GM18526 (cell line): ENCODE results near the gene SLAMF9.

Experiments
- POLR2A ChIP-seq: IDR thresholded peaks from 3 replicates; pipeline ENCODE4 v1.6.1; 2011; ENCODE audit not compliant: insufficient read length; ENCODE audit errors: extremely low read depth

The SLAMF9 gene

DNA sequence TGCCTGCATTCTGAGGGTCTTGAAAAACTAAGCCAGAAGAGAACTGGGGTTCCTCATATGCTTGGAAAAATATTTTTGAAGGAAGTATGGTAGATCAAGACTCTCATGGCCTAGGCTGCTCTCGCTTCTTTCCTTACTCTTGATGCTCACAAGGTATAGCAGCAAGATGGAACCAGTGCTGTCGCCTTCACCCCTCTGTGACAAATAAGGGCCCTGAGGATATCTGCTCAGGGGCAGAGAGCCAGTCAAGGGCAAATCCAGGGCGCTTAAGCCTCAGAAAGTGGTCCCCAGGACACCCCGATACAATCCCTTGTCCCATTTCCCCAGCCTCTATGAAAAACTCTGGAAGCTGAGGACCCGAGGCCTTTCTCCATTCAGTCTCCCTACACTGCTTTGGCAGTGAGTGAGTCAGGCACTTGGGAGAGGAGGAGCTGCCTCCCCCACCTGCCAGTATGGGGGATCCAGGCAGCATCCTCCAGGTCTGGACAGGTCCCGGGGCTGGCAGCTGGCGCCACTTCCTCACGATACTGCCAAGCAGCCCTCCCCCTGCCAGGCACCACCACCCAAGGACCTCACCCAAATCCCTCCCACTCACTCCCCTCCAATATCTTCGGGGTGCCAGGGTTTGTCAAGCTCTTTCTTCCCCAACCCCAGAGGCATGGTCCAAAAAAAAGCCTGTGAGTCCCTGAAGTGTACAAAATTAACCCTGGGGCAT, 10.0 kb downstream of the SLAMF9 start:
- no peak for TF ChIP-seq POLR2A

DNA sequence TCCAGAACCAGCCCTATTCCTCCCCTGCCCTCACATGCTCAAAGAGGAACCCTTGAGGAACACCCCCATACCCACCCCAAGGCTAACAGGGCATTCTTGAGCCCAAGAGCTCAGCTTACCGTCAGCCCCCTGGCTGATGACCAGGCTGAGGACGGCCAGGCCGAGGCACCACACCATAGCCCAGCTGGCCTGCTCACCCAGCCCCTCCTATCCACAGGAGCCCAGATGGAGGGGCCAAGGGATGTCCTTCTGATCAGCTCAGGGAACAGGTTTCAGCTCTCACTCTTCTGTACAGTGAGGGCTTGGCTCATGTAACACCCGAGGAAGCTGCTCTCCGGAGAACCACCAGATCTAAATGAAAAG, 10.8 kb downstream of the SLAMF9 start:
- TF ChIP-seq POLR2A: no peak

DNA sequence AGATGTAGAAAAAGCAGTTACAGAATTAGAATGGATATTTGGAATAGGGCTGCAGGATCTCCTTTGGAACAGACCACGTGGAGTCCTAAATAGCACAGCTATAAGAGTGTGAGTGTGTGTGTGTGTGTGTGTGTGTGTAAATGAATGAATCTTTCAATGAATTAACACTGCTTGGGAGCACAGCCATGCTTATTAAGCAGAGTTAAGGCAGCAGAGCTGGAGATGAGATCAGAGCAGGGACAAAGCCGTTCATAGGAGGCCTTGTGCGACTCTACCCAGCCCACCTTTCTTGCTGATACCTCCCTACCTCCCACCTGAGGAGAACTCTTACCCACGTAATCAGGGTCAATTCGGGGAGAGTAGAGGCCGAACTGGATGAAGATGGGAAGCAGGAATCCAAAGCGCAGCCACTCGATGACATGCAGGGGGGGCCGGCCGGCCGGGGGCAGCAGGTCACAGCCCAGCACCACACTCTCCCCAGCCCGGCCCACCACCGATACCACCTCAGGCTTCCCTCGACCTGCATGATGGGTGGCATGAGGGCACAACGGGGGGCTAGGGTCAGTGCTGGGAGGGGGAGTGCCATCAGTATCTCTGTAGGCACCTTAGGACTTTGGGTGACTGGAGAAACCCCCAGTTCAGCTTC, 11.3 kb downstream of the SLAMF9 start:
- no peak for TF ChIP-seq POLR2A

DNA sequence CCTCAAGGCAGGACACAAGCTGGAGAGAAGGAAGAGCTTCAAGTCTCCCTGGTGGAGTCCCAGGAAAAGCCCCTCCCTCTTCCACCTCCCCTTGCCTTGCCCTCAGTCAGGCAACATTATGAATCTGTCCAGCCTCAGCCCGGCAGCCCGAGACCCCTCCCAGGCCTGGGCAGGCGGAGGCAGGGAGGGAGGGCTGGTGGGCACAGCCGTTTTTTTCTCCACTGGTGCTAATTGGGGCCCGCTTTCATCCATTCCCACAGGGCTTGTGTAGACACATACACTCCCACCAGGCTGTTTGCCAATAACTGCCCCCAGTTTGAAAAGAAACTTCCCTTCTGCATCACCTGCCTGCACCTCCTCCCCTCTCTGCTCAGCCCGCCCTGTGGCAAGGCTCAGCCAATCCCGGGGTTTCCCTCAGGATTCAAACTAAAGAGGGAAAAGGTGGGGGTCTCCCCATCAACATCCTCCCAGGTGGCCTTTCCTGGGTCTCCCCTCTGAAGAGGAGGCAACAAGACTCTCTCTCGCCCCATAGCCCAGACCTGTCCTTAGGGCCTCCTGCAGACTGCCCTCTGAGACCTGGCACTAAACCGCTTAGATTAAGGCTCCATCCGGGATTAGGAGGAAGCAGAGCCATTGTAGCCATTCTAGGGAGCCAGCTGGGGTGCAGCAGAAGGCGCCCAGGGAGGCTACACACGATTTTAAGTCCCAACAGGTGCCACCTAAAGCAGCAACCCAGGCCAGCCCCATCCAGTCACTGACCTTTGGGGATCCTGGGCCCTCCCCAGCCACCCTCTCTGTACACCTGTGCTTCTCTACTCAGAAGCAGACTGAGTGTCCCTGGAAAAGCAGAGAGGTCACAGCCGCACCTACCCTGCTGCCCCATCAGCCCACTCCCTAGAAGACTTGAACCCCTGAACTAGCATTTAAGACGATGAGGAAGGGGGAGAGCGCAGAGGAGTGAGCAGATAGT, 12.2 kb downstream of the SLAMF9 start:
- no peak for TF ChIP-seq POLR2A

DNA sequence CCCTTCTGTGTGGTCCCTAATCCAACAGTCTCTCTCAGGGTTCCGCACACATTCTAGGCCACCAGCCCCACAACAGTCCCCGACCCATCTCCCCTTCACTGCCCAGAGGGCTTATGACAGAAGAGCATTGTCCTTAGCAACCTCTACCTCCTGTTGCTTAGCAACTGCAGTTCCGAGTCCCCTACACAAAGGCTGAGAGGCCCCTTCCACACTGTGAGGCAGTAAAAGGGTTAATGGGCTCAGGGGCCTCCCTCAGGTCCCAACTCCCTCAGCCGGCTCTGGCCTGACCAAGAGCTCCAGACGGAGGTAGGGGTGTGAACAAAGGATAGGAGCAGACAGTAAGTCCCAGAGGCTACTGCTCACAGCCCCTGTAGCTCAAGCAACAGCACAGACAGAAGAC, 12.9 kb downstream of the SLAMF9 start:
- TF ChIP-seq POLR2A: no peak

DNA sequence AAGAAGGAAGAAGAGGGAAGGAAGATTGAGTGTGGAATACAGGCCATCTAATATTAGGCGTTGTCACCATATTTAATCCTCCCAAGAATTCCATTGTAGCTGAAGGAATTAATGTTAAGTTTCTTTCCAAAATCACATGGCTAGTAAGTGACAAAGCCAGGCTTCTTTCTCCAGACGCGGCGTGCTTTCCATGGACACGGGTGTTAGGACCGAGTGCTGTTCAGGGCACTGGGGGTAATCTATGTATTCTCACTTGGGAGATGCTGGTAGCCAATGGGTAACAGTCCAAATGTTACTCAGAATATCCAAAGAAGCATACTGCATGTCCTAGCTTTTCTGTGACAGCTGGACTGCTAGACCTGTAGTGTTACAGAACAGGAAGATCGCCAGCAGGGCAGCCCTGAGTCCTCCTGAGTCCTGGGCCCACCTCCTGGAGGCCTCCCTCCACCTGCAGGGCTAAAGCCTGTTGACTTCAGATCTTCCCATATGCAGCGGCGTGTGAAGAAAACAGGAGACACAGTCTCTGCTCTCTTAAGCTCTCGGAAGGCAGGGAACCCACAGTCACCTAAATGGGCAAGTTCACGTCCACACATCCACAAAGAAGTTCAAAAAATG, 13.9 kb downstream of the SLAMF9 start:
- no peak for TF ChIP-seq POLR2A

DNA sequence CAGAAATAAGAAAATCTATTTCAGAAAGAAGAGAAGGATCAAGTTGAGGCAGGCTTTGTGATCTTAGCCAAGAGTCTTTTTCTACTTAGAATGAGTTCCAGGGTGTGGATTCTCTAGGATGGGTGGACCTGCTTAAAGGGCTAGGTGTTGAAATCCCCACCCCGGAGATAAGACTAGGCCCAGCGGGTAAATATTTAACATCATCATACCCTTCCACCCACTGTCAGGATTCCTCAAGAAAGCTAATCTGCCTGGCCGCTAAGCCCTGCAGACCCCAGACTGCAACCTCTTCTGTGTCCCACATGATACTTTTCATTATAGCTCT, 14.4 kb downstream of the SLAMF9 start:
- no peak for TF ChIP-seq POLR2A

DNA sequence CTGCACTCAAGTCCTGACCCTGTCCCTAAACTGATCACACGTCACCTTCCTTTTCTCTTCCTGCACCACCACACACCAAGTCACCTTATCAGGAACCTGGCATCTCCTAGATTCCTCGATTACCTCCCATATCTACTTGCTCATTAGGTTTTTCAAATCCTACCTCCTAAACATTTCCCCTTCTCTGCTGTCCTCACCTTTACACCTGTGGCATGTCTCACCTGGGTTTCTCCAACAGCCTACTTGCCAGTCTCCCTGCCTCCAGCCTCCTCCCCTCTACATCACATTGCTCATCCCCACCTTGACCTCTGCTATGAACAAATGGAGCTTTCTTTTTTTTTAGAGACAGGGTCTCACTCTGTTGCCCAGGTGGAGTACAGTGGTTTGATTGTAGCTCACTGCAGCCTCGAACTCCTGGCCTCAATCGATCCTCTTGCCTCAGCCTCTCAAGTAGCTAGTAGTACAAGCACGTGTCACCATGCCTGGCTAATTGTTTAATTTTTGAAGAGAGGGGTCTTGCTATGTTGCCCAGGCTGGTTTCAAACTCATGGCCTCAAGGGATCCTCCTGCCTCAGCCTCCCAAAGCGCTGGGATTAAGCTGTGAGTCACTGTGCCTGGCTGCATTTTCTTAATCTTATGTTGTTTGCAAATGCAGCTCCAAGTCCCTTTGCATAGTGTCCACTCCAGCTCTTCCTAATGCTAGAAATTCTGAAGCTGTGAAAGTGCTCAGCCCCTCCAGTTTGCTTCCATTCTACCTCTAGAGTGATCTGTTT, 14.9 kb downstream of the SLAMF9 start:
- TF ChIP-seq POLR2A: no peak

DNA sequence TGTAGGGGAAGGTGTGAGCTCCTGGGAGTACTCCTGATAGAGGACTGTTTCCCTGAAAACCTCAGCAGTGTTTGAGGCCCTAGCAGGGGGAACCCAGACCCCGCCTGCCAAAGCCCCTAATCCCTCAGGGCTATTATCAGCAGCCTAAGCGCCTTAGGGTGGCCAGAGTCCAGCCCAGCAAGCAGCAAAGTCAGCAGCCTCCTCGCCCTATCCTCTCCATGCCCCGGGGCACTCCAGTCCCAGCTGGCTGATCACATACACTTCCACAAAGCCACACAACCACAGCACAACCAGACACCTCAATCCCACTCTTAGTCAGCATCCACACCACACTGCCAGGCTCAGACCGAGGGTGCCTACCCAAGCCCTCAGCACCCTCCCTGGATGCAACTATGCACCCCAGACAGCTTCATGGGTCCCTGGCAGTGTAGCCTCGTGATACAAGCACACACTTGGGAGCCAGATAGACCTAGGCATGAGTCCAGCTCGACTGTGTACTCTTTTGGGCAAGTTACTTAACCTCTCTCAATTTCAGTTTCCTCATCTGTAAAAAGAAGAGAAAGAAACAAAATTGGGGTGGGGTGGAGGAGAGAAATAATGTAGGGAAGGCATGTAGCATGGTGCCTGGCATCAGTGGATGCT, 15.7 kb downstream of the SLAMF9 start:
- TF ChIP-seq POLR2A: no peak

DNA sequence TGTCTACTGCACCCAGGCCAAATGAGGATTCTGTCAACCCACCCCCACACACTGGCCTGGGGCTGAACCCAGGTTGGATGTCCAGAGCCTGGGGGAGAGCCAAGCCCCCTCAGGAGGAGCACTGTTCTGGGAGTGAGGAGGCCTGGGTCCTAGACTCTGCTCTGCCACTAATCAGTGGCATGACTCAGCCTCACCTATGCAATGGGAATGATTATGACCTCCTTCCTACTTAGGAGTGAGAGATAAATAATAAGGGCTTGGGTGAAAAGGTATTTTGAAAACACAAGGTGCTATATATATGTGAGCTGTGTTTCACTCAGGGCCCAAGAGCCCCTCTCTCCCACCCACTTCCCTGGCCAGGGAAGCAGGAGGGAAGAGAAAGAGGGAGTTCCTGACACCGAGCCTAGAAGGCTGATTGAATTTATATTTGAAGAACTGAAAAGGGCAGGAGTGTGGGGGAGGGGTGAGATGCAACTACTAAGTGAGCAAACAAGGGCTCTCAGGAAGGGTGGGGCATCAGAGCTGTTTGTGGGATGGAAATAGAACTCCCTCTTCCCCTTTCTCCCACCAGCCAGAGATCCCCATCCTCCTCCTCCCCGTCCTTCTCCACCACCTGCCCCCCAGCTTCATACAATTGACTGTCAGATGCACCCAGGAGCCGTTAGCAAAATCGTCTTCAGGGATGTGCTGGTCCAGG, 16.8 kb downstream of the SLAMF9 start:
- TF ChIP-seq POLR2A: no peak

DNA sequence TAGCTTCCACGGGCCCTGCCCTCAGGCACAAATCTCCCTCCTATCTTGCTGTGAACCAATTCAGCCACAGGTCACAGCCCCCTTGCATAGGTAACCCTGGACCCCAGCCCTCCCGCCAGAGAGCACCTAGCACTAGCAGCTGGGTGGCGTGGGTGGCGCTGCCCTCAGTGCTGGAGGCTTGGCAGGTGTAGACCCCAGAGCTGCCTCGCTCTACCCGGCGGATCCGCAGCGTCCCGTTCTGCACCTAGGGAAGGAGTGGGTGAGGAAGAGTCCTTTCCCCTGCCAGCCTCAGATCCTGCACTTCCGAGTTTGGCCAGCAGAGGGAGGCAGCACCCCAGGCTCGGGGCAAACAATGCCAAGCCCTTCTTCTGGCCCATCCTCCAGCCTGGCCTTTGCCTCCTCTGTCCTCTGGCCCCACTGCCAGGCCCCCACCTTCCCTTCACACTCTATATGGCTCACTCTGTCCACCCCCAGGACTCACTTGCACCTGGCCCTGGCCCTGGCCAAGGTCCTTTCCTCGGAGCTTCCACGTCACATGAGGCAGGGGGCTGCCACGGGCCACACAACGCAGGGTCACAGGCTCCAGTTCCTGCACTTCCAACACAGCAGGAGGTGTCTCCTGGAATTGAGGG, 17.6 kb downstream of the SLAMF9 start:
- no peak for TF ChIP-seq POLR2A

DNA sequence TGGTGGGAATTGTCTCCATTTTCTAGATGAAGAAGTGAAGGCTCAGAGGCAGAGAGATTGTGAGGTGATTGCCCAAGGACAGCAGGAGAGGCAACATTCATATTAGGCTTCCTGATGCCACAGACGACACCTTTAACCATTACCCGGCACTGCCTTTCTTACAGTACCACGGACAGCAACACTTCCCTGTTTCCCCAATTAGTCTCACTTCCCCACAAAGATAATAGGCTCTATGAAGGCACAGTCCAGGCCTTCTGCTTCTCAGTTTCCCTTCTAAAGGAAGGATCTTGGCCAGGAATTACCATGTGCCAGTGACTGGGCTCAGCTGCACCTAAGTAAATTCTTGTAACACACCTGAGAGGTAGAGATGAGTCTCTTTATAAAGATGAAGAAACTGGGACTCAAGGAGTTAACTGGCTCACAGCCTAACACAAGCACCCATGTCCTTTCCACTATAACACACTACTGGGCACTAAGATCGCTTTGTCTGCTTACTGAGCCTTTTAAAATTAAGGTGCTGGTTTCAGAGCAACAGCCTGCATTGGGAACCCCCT, 18.2 kb downstream of the SLAMF9 start:
- TF ChIP-seq POLR2A: no peak

DNA sequence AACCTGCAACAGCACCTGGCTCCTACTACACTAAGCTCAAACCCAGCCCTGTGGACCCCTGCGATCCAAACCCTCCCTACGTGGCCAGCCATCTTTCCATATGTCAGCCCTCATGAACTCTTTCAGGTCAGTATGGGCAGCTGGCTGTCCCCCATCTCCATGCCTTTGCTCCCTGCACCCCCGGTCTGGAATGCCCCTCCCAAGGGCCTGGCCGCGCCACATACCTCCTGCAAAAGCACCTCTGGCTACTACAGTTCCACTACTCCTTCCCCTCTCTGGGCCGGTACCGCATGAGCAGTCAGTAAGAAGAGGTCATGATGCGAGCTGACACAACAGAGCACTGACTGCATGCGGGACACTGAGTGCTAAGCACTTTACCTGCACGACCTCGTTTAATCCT, 18.7 kb downstream of the SLAMF9 start:
- no peak for TF ChIP-seq POLR2A
